Activated CD8-positive, alpha-beta T cell treated with anti-CD3 and anti-CD28 coated beads, Interleukin-2, amount 10 ng/mL, durations not matched to agents 7 days and 5 days (primary cell): Measurements from ENCODE around the gene MRE11. TPM values are rescaled to one million over a fixed set of nuclear protein-coding genes. Genes with fewer than 3 reads are reported as not detected.

Experiments used
- ATAC-seq: fragments of 150-1000 bp; cut with Tn5 transposase; one replicate; pipeline ENCODE4 v1.10.0; 2021; ENCODE audit warnings: moderate library complexity
- CTCF ChIA-PET: fragments of 350-600 bp; sonication (Branson Sonifier 250); formaldehyde crosslinking; loops from one replicate; lab custom pipeline; 2021; ENCODE audit warnings: antibody characterized with exemption; lab: Charles Lee
- POLR2A ChIA-PET: fragments of 350-600 bp; sonication (Branson Sonifier 250); formaldehyde crosslinking; loops from one replicate; lab custom pipeline; 2021; ENCODE audit warnings: antibody characterized with exemption; lab: Charles Lee
- DNase-seq: peaks from one replicate; pipeline ENCODE4 v3.0.0-alpha.2; 2020
- H3K27ac Mint-ChIP-seq: one replicate; pipeline ENCODE4 v1.8.0; 2021; ENCODE audit warnings: mild to moderate bottlenecking, mixed read lengths
- H3K27me3 Mint-ChIP-seq: one replicate; pipeline ENCODE4 v1.8.0; 2021; ENCODE audit warnings: low read depth, mixed read lengths
- H3K36me3 Mint-ChIP-seq: one replicate; pipeline ENCODE4 v1.8.0; 2021; ENCODE audit warnings: low read depth, mixed read lengths
- H3K4me1 Mint-ChIP-seq: one replicate; pipeline ENCODE4 v1.8.0; 2021; ENCODE audit warnings: low read depth, mixed read lengths
- H3K4me3 Mint-ChIP-seq: one replicate; pipeline ENCODE4 v1.8.0; 2021; ENCODE audit warnings: mild to moderate bottlenecking, mixed read lengths
- H3K9me3 Mint-ChIP-seq: one replicate; pipeline ENCODE4 v1.8.0; 2022; ENCODE audit warnings: mixed read lengths; ENCODE audit not compliant: insufficient read depth
- total RNA-seq, 2 experiments: library from RNA; stranded (reverse); gene quantifications; one replicate each; pipeline ENCODE4 v1.2.3, GENCODE V29; 2021

The MRE11 gene
- total RNA-seq, 2 experiments from 2014 or later: 35.8 to 36.5 TPM

DNA sequence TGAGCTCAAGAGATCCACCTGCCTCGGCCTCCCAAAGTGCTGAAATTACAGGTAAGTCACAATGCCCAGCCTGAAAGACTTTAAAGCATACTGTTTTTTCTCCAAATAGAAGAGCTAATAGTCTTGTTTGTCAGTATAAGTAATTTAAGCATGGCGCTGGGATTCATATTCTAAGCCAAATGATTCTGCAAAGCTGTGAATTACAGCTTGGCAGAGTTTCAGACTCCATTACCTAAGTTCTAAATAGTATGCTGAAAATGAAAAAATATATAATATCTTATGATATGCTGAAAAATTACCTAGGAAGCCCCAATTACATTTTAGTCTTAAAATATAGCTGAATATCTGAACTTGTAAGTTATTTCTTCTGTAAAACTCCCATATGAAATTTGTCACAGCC, 39.3 kb downstream of the MRE11 start:
- H3K27ac Mint-ChIP-seq: no peak overlapping the region
- ChIA-PET POLR2A (no interaction called here), CTCF (interaction anchor here (1.0 kb wide), 1 partner anchor 270 kb away, joined by 4 read pairs; no protein-coding TSS in a partner anchor)
- no peak overlapping the region for H3K4me3 Mint-ChIP-seq
- peaks cover 25% of the 10 kb centered on the region for H3K36me3 Mint-ChIP-seq
- H3K9me3 Mint-ChIP-seq: no peaks in the 10 kb centered on the region
- ATAC-seq: no peak
- no peaks in the 10 kb centered on the region for H3K27me3 Mint-ChIP-seq
- H3K4me1 Mint-ChIP-seq: no peaks in the 10 kb centered on the region
- no peak for DNase-seq

DNA sequence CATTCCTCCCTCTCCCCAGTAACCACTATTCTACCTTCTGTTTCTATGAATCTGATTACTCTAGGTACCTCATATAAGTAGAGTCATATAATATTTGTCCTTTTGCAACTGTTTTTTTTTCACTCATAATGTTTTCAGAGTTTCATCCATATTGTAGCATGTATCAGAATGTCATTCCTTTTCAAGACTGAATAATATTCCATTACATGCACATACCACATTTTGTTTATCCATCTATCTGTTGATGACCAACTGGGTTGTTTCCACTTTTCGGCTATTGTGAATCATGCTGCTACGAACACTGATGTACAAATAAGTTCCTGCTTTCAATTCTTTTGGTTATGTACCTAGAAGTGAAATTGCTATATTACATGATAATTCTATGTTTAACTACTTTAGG, 40.7 kb downstream of the MRE11 start:
- POLR2A ChIA-PET: no interaction called here
- Mint-ChIP-seq H3K36me3 (peaks cover 27% of the 10 kb centered on the region), H3K27ac (no peak overlapping the region), H3K27me3 (no peaks in the 10 kb centered on the region), H3K4me3 (no peak overlapping the region), H3K9me3 (no peaks in the 10 kb centered on the region), H3K4me1 (no peaks in the 10 kb centered on the region)
- CTCF ChIA-PET: no interaction called here
- DNase-seq (no peak), ATAC-seq (no peak)

DNA sequence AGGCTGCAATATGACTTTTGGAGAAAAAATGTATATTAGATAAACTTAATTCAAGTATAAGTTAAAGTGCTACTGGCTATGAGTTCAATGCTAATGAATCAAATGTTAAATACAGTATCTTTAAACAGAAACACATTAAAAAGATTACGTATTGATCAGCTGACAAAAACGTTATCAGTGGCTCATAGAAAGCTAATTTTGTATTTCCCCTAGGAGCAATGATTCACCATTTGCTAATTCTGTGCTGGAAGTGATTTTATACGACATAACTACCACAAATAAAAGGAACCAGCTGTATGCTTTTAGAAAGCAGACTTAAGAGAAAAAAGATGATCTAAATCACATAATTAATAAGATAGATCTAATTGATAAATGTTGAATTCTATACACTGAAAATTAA, 43.6 kb downstream of the MRE11 start:
- ATAC-seq (no peak), DNase-seq (no peak)
- H3K4me3 Mint-ChIP-seq: no peak overlapping the region
- H3K27me3 Mint-ChIP-seq: no peaks in the 10 kb centered on the region
- POLR2A ChIA-PET: no interaction called here
- CTCF ChIA-PET: interaction anchor here (1.0 kb wide), 1 partner anchor 55 kb away, joined by 6 read pairs; no protein-coding TSS in a partner anchor
- no peaks in the 10 kb centered on the region for H3K9me3 Mint-ChIP-seq
- peaks cover 25% of the 10 kb centered on the region for H3K36me3 Mint-ChIP-seq
- H3K4me1 Mint-ChIP-seq: no peaks in the 10 kb centered on the region
- no peak overlapping the region for H3K27ac Mint-ChIP-seq

DNA sequence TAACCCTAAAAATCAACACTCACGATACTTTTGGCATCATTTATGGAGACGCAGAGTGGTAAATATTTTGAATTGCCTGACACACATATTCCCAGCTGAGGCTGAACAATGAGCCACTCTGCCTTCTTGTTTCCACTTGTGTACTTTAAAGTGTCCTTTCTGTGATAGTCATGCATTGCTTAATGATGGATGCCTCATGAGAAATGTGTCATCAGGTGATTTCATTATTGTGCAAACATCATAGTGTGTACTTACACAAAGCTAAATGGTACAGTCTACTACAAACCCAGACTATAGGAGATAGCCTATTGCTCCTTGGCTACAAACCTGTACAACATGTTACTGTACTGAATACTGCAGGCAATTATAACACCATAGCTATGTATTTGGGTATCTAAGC, 44.2 kb downstream of the MRE11 start:
- ATAC-seq (no peak), DNase-seq (no peak)
- Mint-ChIP-seq H3K4me3 (no peak overlapping the region), H3K36me3 (peaks cover 27% of the 10 kb centered on the region), H3K4me1 (no peaks in the 10 kb centered on the region), H3K27ac (no peak overlapping the region), H3K27me3 (no peaks in the 10 kb centered on the region), H3K9me3 (no peaks in the 10 kb centered on the region)
- ChIA-PET POLR2A (no interaction called here), CTCF (interaction anchor here (1.0 to 1.6 kb wide), 2 partner anchors 56 to 554 kb away, joined by 5 to 6 read pairs; no protein-coding TSS in a partner anchor)

DNA sequence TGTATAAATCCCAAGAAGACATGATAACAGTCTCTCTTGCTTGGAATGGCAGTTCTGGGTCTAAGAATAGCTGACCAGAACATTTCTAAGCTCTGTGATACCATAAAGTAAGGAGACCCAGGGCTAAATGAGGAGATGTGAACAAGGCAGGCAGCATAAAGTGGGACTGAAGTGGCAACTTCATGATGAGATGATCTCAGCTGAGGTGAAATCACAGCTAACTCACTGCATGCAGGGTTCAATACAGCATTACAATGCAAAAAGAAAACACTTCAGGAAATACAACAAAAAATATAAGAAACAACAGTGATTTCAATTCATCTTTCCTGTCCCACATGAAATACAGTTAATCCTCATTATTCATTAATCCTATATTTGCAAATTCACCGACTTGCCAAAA, 44.6 kb downstream of the MRE11 start:
- ATAC-seq: no peak
- Mint-ChIP-seq H3K27me3 (no peaks in the 10 kb centered on the region), H3K4me3 (no peak overlapping the region)

DNA sequence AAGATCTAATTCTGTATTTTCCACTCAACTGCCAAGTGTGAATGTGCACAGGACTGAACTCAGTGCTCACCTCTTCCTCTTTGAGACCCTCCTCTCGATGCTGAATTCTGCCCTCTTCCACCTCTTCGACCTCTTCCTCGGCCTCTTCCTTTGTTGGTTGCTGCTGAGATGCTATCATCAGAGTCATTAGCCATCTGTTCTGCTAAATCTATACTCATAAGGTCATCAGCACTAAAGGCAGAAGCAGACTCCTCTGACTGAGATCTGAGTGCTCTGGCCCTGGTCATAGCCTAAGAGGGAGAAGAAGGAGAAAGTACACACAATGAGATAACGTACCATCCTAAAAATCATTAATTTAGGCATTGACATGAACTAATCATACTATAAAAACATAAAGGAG, 46.5 kb downstream of the MRE11 start:
- H3K4me1 Mint-ChIP-seq: no peaks in the 10 kb centered on the region
- ChIA-PET POLR2A (no interaction called here), CTCF (no interaction called here)
- H3K36me3 Mint-ChIP-seq: peaks cover 28% of the 10 kb centered on the region
- H3K27me3 Mint-ChIP-seq: no peaks in the 10 kb centered on the region
- no peak overlapping the region for H3K4me3 Mint-ChIP-seq
- no peak for ATAC-seq
- DNase-seq: no peak
- H3K9me3 Mint-ChIP-seq: no peaks in the 10 kb centered on the region
- H3K27ac Mint-ChIP-seq: no peak overlapping the region

More for the DNA sequence above, 44.6 kb downstream of the MRE11 start:
- Mint-ChIP-seq H3K27ac (no peak overlapping the region), H3K36me3 (peaks cover 31% of the 10 kb centered on the region), H3K9me3 (no peaks in the 10 kb centered on the region), H3K4me1 (no peaks in the 10 kb centered on the region)
- POLR2A ChIA-PET: no interaction called here
- CTCF ChIA-PET: interaction anchor here (1.0 to 1.6 kb wide), 2 partner anchors 56 to 554 kb away, joined by 5 to 6 read pairs; no protein-coding TSS in a partner anchor
- DNase-seq: no peak

DNA sequence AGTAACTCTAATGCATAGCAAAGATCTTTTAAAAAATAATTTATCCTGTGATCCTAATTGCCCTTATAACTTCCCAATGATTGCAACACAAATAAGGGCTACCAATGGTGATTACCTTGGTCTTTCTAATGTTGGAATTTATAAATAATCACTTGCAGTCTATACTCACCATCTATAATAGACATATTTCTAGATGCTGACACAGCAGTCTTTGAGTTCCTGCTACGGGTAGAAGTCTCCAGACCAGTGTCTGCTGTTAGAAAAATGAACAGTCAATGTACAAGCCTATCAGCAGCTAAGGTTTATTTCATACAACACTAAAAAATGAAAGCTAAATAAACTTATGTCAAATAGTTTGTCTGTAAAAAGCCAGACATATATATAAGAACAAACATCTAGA, 48.0 kb downstream of the MRE11 start:
- Mint-ChIP-seq H3K4me3 (no peak overlapping the region), H3K4me1 (peaks cover 9% of the 10 kb centered on the region), H3K27ac (no peak overlapping the region), H3K36me3 (peaks cover 30% of the 10 kb centered on the region), H3K27me3 (no peaks in the 10 kb centered on the region), H3K9me3 (no peaks in the 10 kb centered on the region)
- ATAC-seq (no peak), DNase-seq (no peak)
- CTCF ChIA-PET: no interaction called here
- POLR2A ChIA-PET: no interaction called here

DNA sequence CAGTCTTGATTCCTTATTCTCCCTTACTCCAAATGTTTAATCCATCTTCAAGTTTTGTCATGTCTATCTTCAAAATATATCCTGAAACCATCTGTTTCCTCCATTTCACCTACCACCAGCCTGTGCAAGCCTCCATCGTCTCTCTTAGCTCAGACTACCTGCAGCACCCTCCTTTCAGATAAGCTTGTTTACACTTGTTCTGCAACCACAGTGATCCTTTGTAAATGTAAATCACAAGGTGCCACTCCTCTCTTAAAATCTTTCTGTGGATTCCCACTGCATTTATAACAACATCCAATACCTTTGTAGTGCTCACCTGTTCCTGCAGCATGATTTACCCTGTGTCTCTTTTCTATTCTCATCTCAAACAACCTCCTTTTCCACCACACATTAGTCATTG, 60.6 kb downstream of the MRE11 start:
- POLR2A ChIA-PET: no interaction called here
- H3K27me3 Mint-ChIP-seq: no peaks in the 10 kb centered on the region
- no peaks in the 10 kb centered on the region for H3K4me1 Mint-ChIP-seq
- H3K27ac Mint-ChIP-seq: no peak overlapping the region
- peaks cover 42% of the 10 kb centered on the region for H3K36me3 Mint-ChIP-seq
- DNase-seq (no peak), ATAC-seq (no peak)
- CTCF ChIA-PET: interaction anchor here (1.0 kb wide), 1 partner anchor 16 kb away, joined by 3 read pairs; no protein-coding TSS in a partner anchor
- H3K9me3 Mint-ChIP-seq: no peaks in the 10 kb centered on the region
- H3K4me3 Mint-ChIP-seq: no peak overlapping the region

DNA sequence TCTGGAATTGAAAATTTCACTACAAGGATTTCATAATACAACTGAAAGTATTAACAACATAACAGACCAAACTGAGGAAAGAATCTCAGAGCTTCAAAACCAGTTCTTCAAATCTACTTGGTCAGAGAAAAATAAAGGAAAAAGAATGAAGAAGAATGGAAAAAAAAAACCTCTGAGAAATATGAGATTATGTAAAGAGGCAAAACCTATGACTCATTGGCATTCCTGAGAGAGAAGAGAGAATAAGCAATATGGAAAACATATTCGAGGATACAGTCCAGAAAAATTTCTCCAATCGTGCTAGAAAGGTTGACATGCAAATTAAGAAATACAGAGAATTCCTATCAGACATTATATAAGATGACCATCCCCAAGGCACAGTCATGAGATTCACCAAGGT, 69.0 kb downstream of the MRE11 start:
- H3K4me1 Mint-ChIP-seq: no peaks in the 10 kb centered on the region
- peaks cover 58% of the 10 kb centered on the region for H3K36me3 Mint-ChIP-seq
- no peak overlapping the region for H3K27ac Mint-ChIP-seq
- H3K27me3 Mint-ChIP-seq: no peaks in the 10 kb centered on the region
- DNase-seq (no peak), ATAC-seq (no peak)
- H3K9me3 Mint-ChIP-seq: no peaks in the 10 kb centered on the region
- no peak overlapping the region for H3K4me3 Mint-ChIP-seq
- POLR2A ChIA-PET: interaction anchor here (0.6 kb wide), 1 partner anchor 402 kb away, joined by 4 read pairs; no protein-coding TSS in a partner anchor
- CTCF ChIA-PET: interaction anchor here (1.0 kb wide), 1 partner anchor 10 kb away, joined by 5 read pairs; no protein-coding TSS in a partner anchor

DNA sequence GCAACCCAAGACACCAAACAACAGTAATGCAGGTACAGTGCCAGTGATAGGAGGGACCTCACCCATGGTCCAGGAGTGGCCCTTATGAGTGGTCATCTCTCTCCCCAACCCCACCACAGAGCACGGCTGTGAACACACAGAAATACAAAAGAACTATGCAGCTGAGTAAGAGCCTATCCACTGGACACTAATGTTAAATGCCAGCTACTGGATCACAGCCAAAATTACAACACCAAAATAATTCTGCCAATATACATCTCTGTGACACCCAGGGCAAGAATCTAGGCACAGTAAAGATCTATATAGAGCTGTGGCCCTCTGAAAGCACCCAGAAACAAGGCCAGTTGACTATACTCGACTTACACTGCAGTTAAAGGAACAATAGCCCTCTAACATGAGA, 69.6 kb downstream of the MRE11 start:
- DNase-seq: no peak
- no peaks in the 10 kb centered on the region for H3K9me3 Mint-ChIP-seq
- H3K36me3 Mint-ChIP-seq: peaks cover 52% of the 10 kb centered on the region

DNA sequence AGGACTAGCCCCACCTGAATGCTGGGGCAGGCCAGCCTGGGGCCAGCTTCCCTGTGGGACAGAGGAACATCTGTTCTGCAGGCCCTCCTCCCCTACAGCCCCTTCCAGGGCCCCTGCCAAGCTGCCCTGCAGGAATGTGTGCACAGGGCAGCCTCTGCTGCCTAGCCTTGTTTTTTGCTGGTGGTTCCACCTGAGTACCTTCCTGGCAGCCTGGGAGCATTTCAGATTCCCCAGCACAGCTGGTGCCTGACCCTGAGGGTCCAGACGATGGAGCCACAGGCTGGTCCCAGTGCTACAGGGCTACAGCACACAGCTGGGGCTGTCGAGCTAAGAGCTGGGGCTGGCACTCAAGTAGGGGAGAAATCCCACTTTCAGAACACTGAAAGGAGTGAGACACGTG, 70.1 kb downstream of the MRE11 start:
- ChIA-PET POLR2A (no interaction called here), CTCF (no interaction called here)
- H3K4me3 Mint-ChIP-seq: no peak overlapping the region
- H3K4me1 Mint-ChIP-seq: no peaks in the 10 kb centered on the region
- peaks cover 47% of the 10 kb centered on the region for H3K36me3 Mint-ChIP-seq
- DNase-seq: no peak
- no peak for ATAC-seq
- H3K27ac Mint-ChIP-seq: no peak overlapping the region
- no peaks in the 10 kb centered on the region for H3K27me3 Mint-ChIP-seq
- H3K9me3 Mint-ChIP-seq: no peaks in the 10 kb centered on the region

More for the DNA sequence above, 69.6 kb downstream of the MRE11 start:
- CTCF ChIA-PET: interaction anchor here (1.0 kb wide), 1 partner anchor 10 kb away, joined by 5 read pairs; no protein-coding TSS in a partner anchor
- Mint-ChIP-seq H3K27me3 (no peaks in the 10 kb centered on the region), H3K27ac (no peak overlapping the region), H3K4me1 (no peaks in the 10 kb centered on the region), H3K4me3 (no peak overlapping the region)
- POLR2A ChIA-PET: interaction anchor here (0.6 kb wide), 1 partner anchor 402 kb away, joined by 4 read pairs; no protein-coding TSS in a partner anchor
- no peak for ATAC-seq

DNA sequence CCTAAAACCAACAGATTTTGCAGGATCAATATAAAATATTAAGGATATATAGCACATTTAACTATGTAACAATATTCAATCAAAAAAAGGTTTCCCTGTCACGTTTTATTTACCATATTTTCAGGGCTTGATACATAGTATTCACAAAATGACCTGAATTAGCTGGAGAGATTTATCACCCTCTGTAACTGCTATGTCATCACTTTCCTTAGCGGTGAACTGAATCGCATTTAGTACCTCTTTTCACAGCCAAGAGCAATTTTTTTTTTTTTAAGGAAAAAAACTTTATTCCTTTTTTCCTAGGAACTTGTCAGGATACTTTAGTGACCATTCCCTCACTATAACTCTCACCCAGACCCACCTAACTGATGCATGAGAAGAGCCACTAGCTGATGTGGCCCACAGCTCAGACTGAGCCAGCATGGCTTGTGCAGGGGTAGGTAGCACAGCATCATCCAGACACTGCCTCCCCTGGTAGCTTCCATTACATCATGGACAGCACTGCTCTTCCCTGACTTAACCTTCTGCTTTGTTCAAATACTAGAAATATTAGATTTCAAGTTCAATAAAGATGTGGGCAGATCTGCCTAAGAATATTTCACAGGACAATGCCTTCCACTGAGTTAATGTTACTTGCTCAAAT, 75.4 kb downstream of the MRE11 start:
- peaks cover 23% of the 10 kb centered on the region for H3K36me3 Mint-ChIP-seq
- no peak overlapping the region for H3K4me3 Mint-ChIP-seq
- H3K9me3 Mint-ChIP-seq: no peaks in the 10 kb centered on the region
- ATAC-seq: no peak
- POLR2A ChIA-PET: no interaction called here
- no peak for DNase-seq
- no peaks in the 10 kb centered on the region for H3K4me1 Mint-ChIP-seq
- CTCF ChIA-PET: interaction anchor here (1.4 kb wide), 1 partner anchor 499 kb away, joined by 4 read pairs; no protein-coding TSS in a partner anchor
- H3K27me3 Mint-ChIP-seq: no peaks in the 10 kb centered on the region
- H3K27ac Mint-ChIP-seq: no peak overlapping the region
